GM12878 (cell line): ENCODE results near the gene HTR1D. TPM values are rescaled to one million over a fixed set of nuclear protein-coding genes. Genes with fewer than 3 reads are reported as not detected.

Experiments used
- ATAC-seq: fragments of 200-7000 bp; cut with Tn5 transposase; 3 replicates; pipeline ENCODE4 v1.9.1; 2020; ENCODE audit warnings: mild to moderate bottlenecking, moderate library complexity
- BruUV-seq: library from RNA; stranded (reverse); fragments of 400-500 nt; replicated peaks from 2 replicates; lab custom pipeline; 2021; lab: Mats Ljungman, UMichigan
- CTCF ChIA-PET: fragments of 300-600 bp; sonication (Branson Sonifier 250); formaldehyde crosslinking; extraction: SDS; loops from one replicate; lab custom pipeline; 2021; ENCODE audit warnings: inconsistent platforms; lab: Yijun Ruan, JAX
- POLR2A ChIA-PET: fragments of 350-600 bp; formaldehyde crosslinking; extraction: SDS; loops from one replicate; lab custom pipeline; 2021; ENCODE audit warnings: inconsistent platforms; lab: Charles Lee
- RAD21 ChIA-PET: fragments of 300-600 bp; sonication (Branson Sonifier 250); formaldehyde crosslinking; loops from one replicate; lab custom pipeline; 2023; ENCODE audit warnings: antibody characterized with exemption; ENCODE audit not compliant: unreplicated experiment; lab: Charles Lee
- SMC1A ChIA-PET: fragments of 300-600 bp; sonication (Branson Sonifier 250); formaldehyde crosslinking; loops from one replicate; lab custom pipeline; 2023; ENCODE audit not compliant: unreplicated experiment, uncharacterized antibody; lab: Charles Lee
- DNase-seq: peaks from one replicate; pipeline ENCODE4 v3.0.0-alpha.2; 2011; ENCODE audit warnings: low read depth, low spot score
- FAIRE-seq: peaks from 3 replicates; lab custom pipeline; 2011; peaks lifted over from hg19 to GRCh38; lab: Jason Lieb, UNC
- H2AFZ ChIP-seq: 2 replicates; pipeline ENCODE4 v1.6.0; 2011; ENCODE audit warnings: low read depth, low read length, control low read depth; ENCODE audit not compliant: control insufficient read depth
- H3K27ac ChIP-seq: 2 replicates; pipeline ENCODE4 v1.5.1; 2011; ENCODE audit warnings: control low read depth; ENCODE audit not compliant: control insufficient read depth, insufficient read depth
- H3K27me3 ChIP-seq, 2 experiments: replicated peaks in 1 of 2; 2 replicates each; pipeline versions ENCODE4 v1.6.0 to v1.6.1; 2011; ENCODE audit warnings: low read length in 1 of 2; ENCODE audit not compliant: control insufficient read depth in 2 of 2, insufficient read depth in 2 of 2
- H3K36me3 ChIP-seq, 2 experiments: 2 replicates each; pipeline ENCODE4 v1.5.1; 2011; ENCODE audit warnings: low read length in 1 of 2; ENCODE audit not compliant: control insufficient read depth in 2 of 2, insufficient read depth in 2 of 2
- H3K4me1 ChIP-seq: 2 replicates; pipeline ENCODE4 v1.6.1; 2011; ENCODE audit warnings: mild to moderate bottlenecking, low read length, moderate library complexity, mixed read lengths; ENCODE audit not compliant: control insufficient read depth, insufficient read depth
- H3K4me2 ChIP-seq: 2 replicates; pipeline ENCODE4 v1.6.0; 2011; ENCODE audit warnings: control low read depth; ENCODE audit not compliant: control insufficient read depth, insufficient read depth
- H3K4me3 ChIP-seq: fragments of 200-600 bp; sonication (generic); 2 replicates; pipeline ENCODE4 v1.5.1; 2016
- H3K79me2 ChIP-seq: 2 replicates; pipeline ENCODE4 v1.6.0; 2011; ENCODE audit warnings: low read length; ENCODE audit not compliant: control insufficient read depth, insufficient read depth
- H3K9ac ChIP-seq: 2 replicates; pipeline ENCODE4 v1.8.0; 2011; ENCODE audit warnings: low read length, control low read depth, mixed read lengths; ENCODE audit not compliant: control insufficient read depth, insufficient read depth
- H3K9me3 ChIP-seq: replicated peaks from 3 replicates; pipeline ENCODE4 v1.5.1; 2011; ENCODE audit warnings: mild to moderate bottlenecking, low read length; ENCODE audit not compliant: control insufficient read depth, insufficient read depth
- H4K20me1 ChIP-seq: 2 replicates; pipeline ENCODE4 v1.6.0; 2011; ENCODE audit not compliant: control insufficient read depth, insufficient read depth
- CUX1 ChIP-seq: IDR thresholded peaks from 2 replicates; pipeline ENCODE4 v1.6.1; 2012; ENCODE audit warnings: improper control_type of control experiment, low read depth, low read length; ENCODE audit not compliant: insufficient replicate concordance
- IKZF2 ChIP-seq, 2 experiments: fragments of 450-650 bp; IDR thresholded peaks; 2 replicates each; pipeline ENCODE4 v1.6.1; 2017; ENCODE audit warnings: mild to moderate bottlenecking in 2 of 2, moderate library complexity in 2 of 2
- KAT2A ChIP-seq: conservative IDR thresholded peaks from 2 replicates; pipeline ENCODE4 v1.6.1; 2011; ENCODE audit warnings: low read depth, low read length; ENCODE audit not compliant: control insufficient read depth
- KDM1A ChIP-seq: fragments of 200-600 bp; sonication (generic); IDR thresholded peaks from 2 replicates; pipeline ENCODE4 v1.6.1; 2016; ENCODE audit warnings: borderline replicate concordance
- RUNX3 ChIP-seq: IDR thresholded peaks from 2 replicates; pipeline ENCODE4 v1.6.1; 2012; ENCODE audit warnings: low read length, inconsistent platforms
- ZSCAN29 ChIP-seq: fragments of 450-650 bp; IDR thresholded peaks from 2 replicates; pipeline ENCODE4 v1.6.1; 2017; ENCODE audit warnings: mild to moderate bottlenecking, moderate library complexity
- WGBS: methylation state at CpG from one replicate; pipeline ENCODE4 v1.1.6; 2016; ENCODE audit warnings: low lambda C conversion rate; ENCODE audit not compliant: insufficient replicate concordance, insufficient coverage; ENCODE audit errors: missing lambda C conversion rate; 5-methylcytosine and 5-hydroxymethylcytosine counted together
- in situ Hi-C: fragments of 300-500 bp; cut with MboI; formaldehyde crosslinking; loops from 9 replicates; pipeline ENCODE4 v1.14.3; 2018; ENCODE audit warnings: mixed read lengths
- intact Hi-C: fragments of 100-400 bp; cut with micrococcal nuclease; formaldehyde crosslinking; loops from one replicate; pipeline ENCODE4 v1.14.2; 2022; ENCODE audit not compliant: unreplicated experiment
- polyA plus RNA-seq, 11 experiments: library from polyadenylated mRNA; depleted of rRNA in 4 of 11; unstranded in 6 of 11; stranded (reverse) in 5 of 11; fragments of >200 nt; fragmentation: Nextera tagmentation in 4 of 11; fragmentation: Illumina TruSeq in 1 of 11; extraction: Ambion mirVana in 4 of 11; extraction: Trizol in 1 of 11; gene quantifications; 1 replicate in 1 of 11; 2 replicates in 10 of 11; pipeline versions ENCODE4 v1.2.1 to v1.2.3, GENCODE V29; 2011 to 2016; ENCODE audit warnings: inconsistent platforms in 2 of 11, missing spikeins in 2 of 11, low read depth in 1 of 11
- total RNA-seq, 4 experiments: library from RNA; depleted of rRNA in 3 of 4; stranded (reverse); fragments of >200 nt in 3 of 4; fragmentation: Illumina TruSeq in 1 of 4; extraction: Trizol in 1 of 4; gene quantifications; 2 replicates each; pipeline versions ENCODE4 v1.2.1 to v1.2.3, GENCODE V29; 2013 to 2021
- TF ChIP-seq, protein P1 (sequence below): fragments of 150-350 bp; IDR thresholded peaks from 2 replicates; pipeline ENCODE4 v1.6.1; 2016; ENCODE audit warnings: low read depth, low read length
- TF ChIP-seq, protein P2 (sequence below): fragments of 450-650 bp; IDR thresholded peaks from 2 replicates; pipeline ENCODE4 v1.6.1; 2017; ENCODE audit warnings: antibody characterized with exemption, mild to moderate bottlenecking, moderate library complexity
- TF ChIP-seq, protein P3 (sequence below), 3 experiments: IDR thresholded peaks in 2 of 3; conservative IDR thresholded peaks in 1 of 3; 2 replicates each; pipeline ENCODE4 v1.5.1; 2011; ENCODE audit warnings: low read depth in 3 of 3, low read length in 3 of 3, mild to moderate bottlenecking in 3 of 3, control low read depth in 2 of 3, moderate library complexity in 2 of 3, inconsistent platforms in 1 of 3, mixed read lengths in 1 of 3; ENCODE audit not compliant: control insufficient read depth in 2 of 3, insufficient read depth in 1 of 3; ENCODE audit errors: extremely low read depth in 1 of 3

Gene HTR1D
- total and polyA plus RNA-seq, 10 of the 15 experiments (the other 5 are each of a cell fraction or from before 2014, with no cell fraction given): 0.07 TPM; not detected in 9

- Histone ChIP-seq H3K9ac (no peak overlapping the region), H3K36me3 (no peaks in the 10 kb centered on the region), H3K27ac (no peak overlapping the region), H3K4me2 (no peak overlapping the region), H3K4me3 (no peak overlapping the region), H3K9me3 (no peaks in the 10 kb centered on the region), H4K20me1 (no peaks in the 10 kb centered on the region), H3K4me1 (peaks cover 19% of the 10 kb centered on the region), H2AFZ (no peak overlapping the region; the same call in 1 of the 2 replicates), H3K27me3 (no peaks in the 10 kb centered on the region), H3K79me2 (no peaks in the 10 kb centered on the region)
- peak; percentile 41 for ATAC-seq
- in situ Hi-C loops: no loop called here
- ChIA-PET SMC1A (interaction anchor here (1.1 to 15.5 kb wide), 4 partner anchors 17 to 84 kb away, joined by 5 to 199 read pairs (median 57); no protein-coding TSS in a partner anchor), POLR2A (interaction anchor here (0.7 kb wide), 1 partner anchor 76 kb away, joined by 3 read pairs; no protein-coding TSS in a partner anchor), RAD21 (interaction anchor here (0.8 to 5.5 kb wide), 4 partner anchors 11 to 80 kb away, joined by 3 to 71 read pairs (median 4); no protein-coding TSS in a partner anchor), CTCF (interaction anchor here (0.6 to 22.0 kb wide), 4 partner anchors 9 to 192 kb away, joined by 3 to 961 read pairs (median 4); no protein-coding TSS in a partner anchor)
- intact Hi-C loops: no loop called here
- 47% methylated on average over 6 of the region's 6 CpGs for WGBS
- no TSS peak for BruUV-seq
- no peak for FAIRE-seq
- DNase-seq: no peak
- TF ChIP-seq KDM1A (no peak), KAT2A (no peak), CUX1 (no peak), IKZF2 (IDR thresholded peaks at IDR 0.05) (no peak), RUNX3 (peak; percentile 61), ZSCAN29 (no peak)
- TF ChIP-seq, protein P1, sequence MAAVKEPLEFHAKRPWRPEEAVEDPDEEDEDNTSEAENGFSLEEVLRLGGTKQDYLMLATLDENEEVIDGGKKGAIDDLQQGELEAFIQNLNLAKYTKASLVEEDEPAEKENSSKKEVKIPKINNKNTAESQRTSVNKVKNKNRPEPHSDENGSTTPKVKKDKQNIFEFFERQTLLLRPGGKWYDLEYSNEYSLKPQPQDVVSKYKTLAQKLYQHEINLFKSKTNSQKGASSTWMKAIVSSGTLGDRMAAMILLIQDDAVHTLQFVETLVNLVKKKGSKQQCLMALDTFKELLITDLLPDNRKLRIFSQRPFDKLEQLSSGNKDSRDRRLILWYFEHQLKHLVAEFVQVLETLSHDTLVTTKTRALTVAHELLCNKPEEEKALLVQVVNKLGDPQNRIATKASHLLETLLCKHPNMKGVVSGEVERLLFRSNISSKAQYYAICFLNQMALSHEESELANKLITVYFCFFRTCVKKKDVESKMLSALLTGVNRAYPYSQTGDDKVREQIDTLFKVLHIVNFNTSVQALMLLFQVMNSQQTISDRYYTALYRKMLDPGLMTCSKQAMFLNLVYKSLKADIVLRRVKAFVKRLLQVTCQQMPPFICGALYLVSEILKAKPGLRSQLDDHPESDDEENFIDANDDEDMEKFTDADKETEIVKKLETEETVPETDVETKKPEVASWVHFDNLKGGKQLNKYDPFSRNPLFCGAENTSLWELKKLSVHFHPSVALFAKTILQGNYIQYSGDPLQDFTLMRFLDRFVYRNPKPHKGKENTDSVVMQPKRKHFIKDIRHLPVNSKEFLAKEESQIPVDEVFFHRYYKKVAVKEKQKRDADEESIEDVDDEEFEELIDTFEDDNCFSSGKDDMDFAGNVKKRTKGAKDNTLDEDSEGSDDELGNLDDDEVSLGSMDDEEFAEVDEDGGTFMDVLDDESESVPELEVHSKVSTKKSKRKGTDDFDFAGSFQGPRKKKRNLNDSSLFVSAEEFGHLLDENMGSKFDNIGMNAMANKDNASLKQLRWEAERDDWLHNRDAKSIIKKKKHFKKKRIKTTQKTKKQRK: no peak
- TF ChIP-seq, protein P2, sequence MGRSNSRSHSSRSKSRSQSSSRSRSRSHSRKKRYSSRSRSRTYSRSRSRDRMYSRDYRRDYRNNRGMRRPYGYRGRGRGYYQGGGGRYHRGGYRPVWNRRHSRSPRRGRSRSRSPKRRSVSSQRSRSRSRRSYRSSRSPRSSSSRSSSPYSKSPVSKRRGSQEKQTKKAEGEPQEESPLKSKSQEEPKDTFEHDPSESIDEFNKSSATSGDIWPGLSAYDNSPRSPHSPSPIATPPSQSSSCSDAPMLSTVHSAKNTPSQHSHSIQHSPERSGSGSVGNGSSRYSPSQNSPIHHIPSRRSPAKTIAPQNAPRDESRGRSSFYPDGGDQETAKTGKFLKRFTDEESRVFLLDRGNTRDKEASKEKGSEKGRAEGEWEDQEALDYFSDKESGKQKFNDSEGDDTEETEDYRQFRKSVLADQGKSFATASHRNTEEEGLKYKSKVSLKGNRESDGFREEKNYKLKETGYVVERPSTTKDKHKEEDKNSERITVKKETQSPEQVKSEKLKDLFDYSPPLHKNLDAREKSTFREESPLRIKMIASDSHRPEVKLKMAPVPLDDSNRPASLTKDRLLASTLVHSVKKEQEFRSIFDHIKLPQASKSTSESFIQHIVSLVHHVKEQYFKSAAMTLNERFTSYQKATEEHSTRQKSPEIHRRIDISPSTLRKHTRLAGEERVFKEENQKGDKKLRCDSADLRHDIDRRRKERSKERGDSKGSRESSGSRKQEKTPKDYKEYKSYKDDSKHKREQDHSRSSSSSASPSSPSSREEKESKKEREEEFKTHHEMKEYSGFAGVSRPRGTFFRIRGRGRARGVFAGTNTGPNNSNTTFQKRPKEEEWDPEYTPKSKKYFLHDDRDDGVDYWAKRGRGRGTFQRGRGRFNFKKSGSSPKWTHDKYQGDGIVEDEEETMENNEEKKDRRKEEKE: no peak
- TF ChIP-seq, protein P3, sequence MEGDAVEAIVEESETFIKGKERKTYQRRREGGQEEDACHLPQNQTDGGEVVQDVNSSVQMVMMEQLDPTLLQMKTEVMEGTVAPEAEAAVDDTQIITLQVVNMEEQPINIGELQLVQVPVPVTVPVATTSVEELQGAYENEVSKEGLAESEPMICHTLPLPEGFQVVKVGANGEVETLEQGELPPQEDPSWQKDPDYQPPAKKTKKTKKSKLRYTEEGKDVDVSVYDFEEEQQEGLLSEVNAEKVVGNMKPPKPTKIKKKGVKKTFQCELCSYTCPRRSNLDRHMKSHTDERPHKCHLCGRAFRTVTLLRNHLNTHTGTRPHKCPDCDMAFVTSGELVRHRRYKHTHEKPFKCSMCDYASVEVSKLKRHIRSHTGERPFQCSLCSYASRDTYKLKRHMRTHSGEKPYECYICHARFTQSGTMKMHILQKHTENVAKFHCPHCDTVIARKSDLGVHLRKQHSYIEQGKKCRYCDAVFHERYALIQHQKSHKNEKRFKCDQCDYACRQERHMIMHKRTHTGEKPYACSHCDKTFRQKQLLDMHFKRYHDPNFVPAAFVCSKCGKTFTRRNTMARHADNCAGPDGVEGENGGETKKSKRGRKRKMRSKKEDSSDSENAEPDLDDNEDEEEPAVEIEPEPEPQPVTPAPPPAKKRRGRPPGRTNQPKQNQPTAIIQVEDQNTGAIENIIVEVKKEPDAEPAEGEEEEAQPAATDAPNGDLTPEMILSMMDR (IDR thresholded peaks at IDR 0.05 in 2 of 3, conservative IDR thresholded peaks at IDR 0.05 in 1 of 3; ENCODE audit: control insufficient read depth in 2 of 3, extremely low read depth in 1 of 3, insufficient read depth in 1 of 3, low read depth in 3 of 3, low read length in 3 of 3): peak in 2 of 3 experiments; percentile 21 to 35; a peak in 1 of 6 replicates
Observed at GRCh38 chr1:23178950-23179349, 38.4 kb downstream of the HTR1D start.
